ENCODE data around the gene HAPLN3. TPM values are rescaled to one million over a fixed set of nuclear protein-coding genes. Genes with fewer than 3 reads are reported as not detected.

HAPLN3 gene
- total and polyA plus RNA-seq, 2 donors (not counting 1 experiment from before 2014, with no cell fraction given): 7.5 to 16.3 TPM

DNA sequence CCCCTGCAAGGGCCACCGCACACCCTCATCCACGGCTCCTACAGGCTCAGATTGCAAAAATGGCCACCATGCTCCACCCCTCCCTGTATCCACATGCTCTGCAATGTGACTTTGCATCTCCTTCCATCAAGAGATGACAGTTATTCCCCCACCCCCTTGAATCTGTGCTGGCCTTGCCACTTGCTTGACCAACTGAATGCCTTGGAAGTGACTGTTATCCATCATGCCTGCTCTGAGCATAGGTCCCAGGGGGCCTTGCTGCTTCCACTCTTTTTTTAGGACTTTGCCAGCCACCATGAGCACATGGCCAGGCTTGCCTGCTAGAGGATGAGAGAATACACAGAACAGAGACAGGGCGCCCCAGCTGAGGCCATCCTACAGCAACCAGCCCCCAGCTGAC is 13.6 kb downstream of the HAPLN3 start:
- Histone ChIP-seq H4K20me1 (ENCODE audit: control insufficient read depth, insufficient read depth, low read length, poor library complexity, severe bottlenecking) (no peaks in the 10 kb centered on the region), H3K36me3 (replicated peaks in 1 of 2; ENCODE audit: control extremely low read depth in 1 of 2, control insufficient read depth in 1 of 2, extremely low read depth in 1 of 2, insufficient read depth in 2 of 2, low read length in 1 of 2) (no peaks in the 10 kb centered on the region), H2AFZ (ENCODE audit: insufficient read depth, low read depth, low read length, poor library complexity, severe bottlenecking) (no peak overlapping the region), H3K9me3 (ENCODE audit: control extremely low read depth in 1 of 3, control insufficient read depth in 2 of 3, insufficient read depth in 1 of 3, low read length in 2 of 3) (no peaks in the 10 kb centered on the region), H3K27ac (ENCODE audit: low read length in 2 of 2) (no peak overlapping the region), H3K4me1 (ENCODE audit: control insufficient read depth in 2 of 2, insufficient read depth in 2 of 2, low read length in 2 of 2) (no peaks in the 10 kb centered on the region), H3K79me2 (ENCODE audit: control insufficient read depth, insufficient read depth, low read length) (no peaks in the 10 kb centered on the region), H3K27me3 (replicated peaks in 1 of 4; ENCODE audit: control extremely low read depth in 1 of 4, control insufficient read depth in 3 of 4, insufficient read depth in 4 of 4, low read length in 3 of 4) (no peaks in the 10 kb centered on the region), H3K9ac (ENCODE audit: low read length) (no peak overlapping the region), H3K4me3 (ENCODE audit: control extremely low read depth in 1 of 5, extremely low read depth in 1 of 5, insufficient read depth in 1 of 5, low read depth in 2 of 5, low read length in 4 of 5) (no peak overlapping the region), H3K4me2 (replicated peaks; ENCODE audit: low read depth, low read length, poor library complexity, severe bottlenecking) (no peak overlapping the region)
- Mint-ChIP-seq H3K9me3 (ENCODE audit: insufficient read depth) (no peaks in the 10 kb centered on the region), H3K4me3 (no peak overlapping the region), H3K4me1 (no peaks in the 10 kb centered on the region), H3K27ac (no peak overlapping the region), H3K27me3 (no peaks in the 10 kb centered on the region)
- ATAC-seq (ENCODE audit: low read depth) (no peak), DNase-seq (no peak)
- ChIA-PET CTCF (interaction anchor here (1.5 kb wide), 1 partner anchor 23 kb away, joined by 7 read pairs; no protein-coding TSS in a partner anchor), POLR2A (no interaction called here)
- intact Hi-C loops (cut with micrococcal nuclease): no loop called here
- 97% methylated on average over 3 of the region's 3 CpGs for WGBS (ENCODE audit: insufficient coverage)
- TF ChIP-seq, protein P1, sequence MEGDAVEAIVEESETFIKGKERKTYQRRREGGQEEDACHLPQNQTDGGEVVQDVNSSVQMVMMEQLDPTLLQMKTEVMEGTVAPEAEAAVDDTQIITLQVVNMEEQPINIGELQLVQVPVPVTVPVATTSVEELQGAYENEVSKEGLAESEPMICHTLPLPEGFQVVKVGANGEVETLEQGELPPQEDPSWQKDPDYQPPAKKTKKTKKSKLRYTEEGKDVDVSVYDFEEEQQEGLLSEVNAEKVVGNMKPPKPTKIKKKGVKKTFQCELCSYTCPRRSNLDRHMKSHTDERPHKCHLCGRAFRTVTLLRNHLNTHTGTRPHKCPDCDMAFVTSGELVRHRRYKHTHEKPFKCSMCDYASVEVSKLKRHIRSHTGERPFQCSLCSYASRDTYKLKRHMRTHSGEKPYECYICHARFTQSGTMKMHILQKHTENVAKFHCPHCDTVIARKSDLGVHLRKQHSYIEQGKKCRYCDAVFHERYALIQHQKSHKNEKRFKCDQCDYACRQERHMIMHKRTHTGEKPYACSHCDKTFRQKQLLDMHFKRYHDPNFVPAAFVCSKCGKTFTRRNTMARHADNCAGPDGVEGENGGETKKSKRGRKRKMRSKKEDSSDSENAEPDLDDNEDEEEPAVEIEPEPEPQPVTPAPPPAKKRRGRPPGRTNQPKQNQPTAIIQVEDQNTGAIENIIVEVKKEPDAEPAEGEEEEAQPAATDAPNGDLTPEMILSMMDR (IDR thresholded peaks at IDR 0.05): no peak

DNA sequence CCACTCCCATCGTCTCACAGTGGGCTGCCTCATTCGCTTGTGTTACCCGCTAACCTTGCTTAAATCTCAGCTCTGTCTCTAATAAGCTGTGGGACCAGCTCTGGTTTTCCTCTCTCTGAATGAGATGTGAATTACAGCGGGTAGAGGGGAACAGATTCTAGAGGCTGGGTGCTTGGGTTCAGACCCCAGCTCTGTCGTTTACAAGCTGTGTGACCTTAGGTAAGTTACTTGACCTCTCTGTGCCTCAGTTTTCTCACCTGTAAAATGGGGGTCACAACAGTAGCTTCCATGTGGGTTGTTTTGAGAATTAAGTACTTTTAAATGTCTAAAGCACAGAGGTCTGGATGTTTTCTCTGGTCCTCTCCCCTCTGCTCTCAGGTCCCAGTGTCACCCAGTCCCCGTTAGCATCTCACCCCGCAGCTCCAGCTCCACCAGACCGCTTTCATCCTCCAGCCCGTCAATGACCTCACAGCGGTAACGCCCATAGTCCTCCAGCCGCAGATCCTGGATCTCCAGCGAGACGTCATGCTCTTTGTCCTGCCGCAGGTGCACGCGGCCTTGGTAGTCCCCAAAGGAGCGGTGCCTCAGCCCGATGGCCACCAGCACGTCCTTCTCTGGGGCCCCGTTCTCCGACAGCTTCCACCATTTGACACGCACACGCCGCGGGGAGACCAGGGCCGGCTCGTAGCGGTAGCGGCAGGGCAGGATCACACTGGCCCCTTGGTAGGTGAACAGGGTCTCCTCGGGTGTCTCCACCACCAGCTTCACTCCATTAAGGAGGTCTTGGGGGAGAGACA is 14.2 kb downstream of the HAPLN3 start:
- no peaks in the 10 kb centered on the region for H3K4me1 ChIP-seq (ENCODE audit: control insufficient read depth in 2 of 2, insufficient read depth in 2 of 2, low read length in 2 of 2)
- Mint-ChIP-seq H3K4me1 (no peaks in the 10 kb centered on the region), H3K9me3 (ENCODE audit: insufficient read depth) (no peaks in the 10 kb centered on the region), H3K27me3 (no peaks in the 10 kb centered on the region), H3K27ac (no peak overlapping the region), H3K4me3 (no peak overlapping the region)
- H3K36me3 ChIP-seq (replicated peaks in 1 of 2; ENCODE audit: control extremely low read depth in 1 of 2, control insufficient read depth in 1 of 2, extremely low read depth in 1 of 2, insufficient read depth in 2 of 2, low read length in 1 of 2): no peaks in the 10 kb centered on the region
- DNase-seq (no peak), ATAC-seq (ENCODE audit: low read depth) (no peak)
- TF ChIP-seq EZH2 (IDR thresholded peaks at IDR 0.05; ENCODE audit: borderline replicate concordance, insufficient read depth, low read depth, low read length, poor library complexity, severe bottlenecking): no peak
- TF ChIP-seq, protein P1 (IDR thresholded peaks at IDR 0.05): no peak
- no peak overlapping the region for H3K27ac ChIP-seq (ENCODE audit: low read length in 2 of 2)
- no peak overlapping the region for H2AFZ ChIP-seq (ENCODE audit: insufficient read depth, low read depth, low read length, poor library complexity, severe bottlenecking)
- POLR2A ChIA-PET: no interaction called here
- intact Hi-C loops (cut with micrococcal nuclease): no loop called here
- no peaks in the 10 kb centered on the region for H4K20me1 ChIP-seq (ENCODE audit: control insufficient read depth, insufficient read depth, low read length, poor library complexity, severe bottlenecking)
- H3K4me2 ChIP-seq (replicated peaks; ENCODE audit: low read depth, low read length, poor library complexity, severe bottlenecking): no peak overlapping the region
- no peak overlapping the region for H3K4me3 ChIP-seq (ENCODE audit: control extremely low read depth in 1 of 5, extremely low read depth in 1 of 5, insufficient read depth in 1 of 5, low read depth in 2 of 5, low read length in 4 of 5)
- no peak overlapping the region for H3K9ac ChIP-seq (ENCODE audit: low read length)
- H3K27me3 ChIP-seq (replicated peaks in 1 of 4; ENCODE audit: control extremely low read depth in 1 of 4, control insufficient read depth in 3 of 4, insufficient read depth in 4 of 4, low read length in 3 of 4): no peaks in the 10 kb centered on the region
- CTCF ChIA-PET: interaction anchor here (1.3 to 1.5 kb wide), 2 partner anchors 24 to 257 kb away, joined by 4 to 7 read pairs; no protein-coding TSS in a partner anchor
- WGBS (ENCODE audit: insufficient coverage): 97% methylated on average over 29 of the region's 31 CpGs
- no peaks in the 10 kb centered on the region for H3K9me3 ChIP-seq (ENCODE audit: control extremely low read depth in 1 of 3, control insufficient read depth in 2 of 3, insufficient read depth in 1 of 3, low read length in 2 of 3)
- no peaks in the 10 kb centered on the region for H3K79me2 ChIP-seq (ENCODE audit: control insufficient read depth, insufficient read depth, low read length)

Data from B cell (primary cell).